Endodermal cell (in vitro differentiated cells): ENCODE data around the gene MACROH2A1. TPM values are rescaled to one million over a fixed set of nuclear protein-coding genes. Genes with fewer than 3 reads are reported as not detected.

ENCODE experiments used
- DNase-seq: peaks from one replicate; pipeline ENCODE4 v3.0.0-alpha.2; 2017
- H3K27ac ChIP-seq: 2 replicates; pipeline ENCODE4 v1.5.1; 2013; ENCODE audit warnings: mild to moderate bottlenecking, low read depth, low read length, moderate library complexity
- H3K27me3 ChIP-seq: 2 replicates; pipeline ENCODE4 v1.6.1; 2013; ENCODE audit warnings: mild to moderate bottlenecking, low read length, moderate library complexity; ENCODE audit not compliant: insufficient read depth, control insufficient read depth, poor library complexity, severe bottlenecking
- H3K36me3 ChIP-seq: 2 replicates; pipeline ENCODE4 v1.7.0; 2013; ENCODE audit warnings: mild to moderate bottlenecking, low read length, moderate library complexity; ENCODE audit not compliant: control insufficient read depth, insufficient read depth
- H3K4me1 ChIP-seq: one replicate; pipeline ENCODE4 v1.7.0; 2013; ENCODE audit warnings: low read length; ENCODE audit not compliant: control insufficient read depth, insufficient read depth
- H3K4me3 ChIP-seq: 2 replicates; pipeline ENCODE4 v1.5.1; 2013; ENCODE audit warnings: mild to moderate bottlenecking, low read length, moderate library complexity
- H3K9ac ChIP-seq: 2 replicates; pipeline ENCODE4 v1.6.1; 2013; ENCODE audit warnings: mild to moderate bottlenecking, low read length, moderate library complexity; ENCODE audit not compliant: poor library complexity, severe bottlenecking; ENCODE audit errors: extremely low read depth
- H3K9me3 ChIP-seq: 2 replicates; pipeline ENCODE4 v1.6.1; 2013; ENCODE audit warnings: mild to moderate bottlenecking, low read length, moderate library complexity; ENCODE audit not compliant: control insufficient read depth
- H3K27ac Mint-ChIP-seq: 2 replicates; pipeline ENCODE4 v1.8.0; 2020; ENCODE audit warnings: mixed read lengths
- H3K27me3 Mint-ChIP-seq: 2 replicates; pipeline ENCODE4 v1.8.0; 2021; ENCODE audit warnings: mild to moderate bottlenecking, mixed read lengths; ENCODE audit not compliant: insufficient read depth
- H3K36me3 Mint-ChIP-seq: 2 replicates; pipeline ENCODE4 v1.8.0; 2020; ENCODE audit warnings: low read depth, mixed read lengths
- H3K4me1 Mint-ChIP-seq: 2 replicates; pipeline ENCODE4 v1.8.0; 2020; ENCODE audit warnings: mixed read lengths
- H3K4me3 Mint-ChIP-seq: 2 replicates; pipeline ENCODE4 v1.8.0; 2020; ENCODE audit warnings: mild to moderate bottlenecking, moderate library complexity, mixed read lengths
- H3K9me3 Mint-ChIP-seq: 2 replicates; pipeline ENCODE4 v1.8.0; 2020; ENCODE audit warnings: mild to moderate bottlenecking, mixed read lengths
- WGBS, 2 experiments: methylation state at CpG; one replicate each; pipeline versions ENCODE4 v1.1.5 to v1.1.7; 2013; ENCODE audit warnings: missing lambda C conversion rate in 2 of 2, mixed read lengths in 1 of 2; ENCODE audit not compliant: insufficient coverage in 1 of 2, insufficient read length in 1 of 2; 5-methylcytosine and 5-hydroxymethylcytosine counted together
- total RNA-seq, 2 donors: library from RNA; stranded (reverse); fragmentation: NEBNext Ultra II Directional in 1 of 2; extraction: Animal tissue kit (Norgen Biotek cat#: 25700) in 1 of 2; gene quantifications; 2 replicates in 1 of 2; 3 replicates in 1 of 2; pipeline ENCODE4 v1.2.1, GENCODE V29; 2021
- TF ChIP-seq, protein P1 (sequence below): fragments of 200-600 bp; sonication (generic); conservative IDR thresholded peaks from 2 replicates; pipeline ENCODE4 v1.5.0; 2021; ENCODE audit warnings: antibody characterized with exemption, mild to moderate bottlenecking

MACROH2A1 gene
- total RNA-seq, 2 donors from 2014 or later: 256 to 288 TPM

GRCh38 chr5:135295852-135296251 lies 103.2 kb downstream of the MACROH2A1 start:
- no peaks in the 10 kb centered on the region for H3K9me3 Mint-ChIP-seq

DNA sequence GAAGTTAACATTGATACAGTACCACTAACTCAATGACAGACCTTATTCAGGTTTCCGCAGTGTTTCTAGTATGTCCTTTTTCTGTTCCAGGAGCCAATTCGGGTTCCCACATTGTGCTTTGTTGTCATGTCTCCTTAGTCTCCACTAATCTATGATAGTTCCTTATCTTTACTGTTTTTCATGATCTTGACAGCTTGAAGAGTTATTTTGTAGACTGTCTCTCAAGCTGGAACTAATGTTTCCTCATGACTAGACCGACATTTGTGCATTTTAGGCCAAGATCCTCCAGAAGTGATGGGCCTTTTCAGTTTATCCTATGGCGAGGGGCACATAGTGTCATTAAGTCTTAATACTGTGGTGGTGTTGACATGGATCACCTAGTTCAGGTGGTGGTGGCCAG lies 104.2 kb downstream of the MACROH2A1 start:
- no peaks in the 10 kb centered on the region for H3K36me3 ChIP-seq
- no peaks in the 10 kb centered on the region for H3K36me3 Mint-ChIP-seq
- TF ChIP-seq, protein P1, sequence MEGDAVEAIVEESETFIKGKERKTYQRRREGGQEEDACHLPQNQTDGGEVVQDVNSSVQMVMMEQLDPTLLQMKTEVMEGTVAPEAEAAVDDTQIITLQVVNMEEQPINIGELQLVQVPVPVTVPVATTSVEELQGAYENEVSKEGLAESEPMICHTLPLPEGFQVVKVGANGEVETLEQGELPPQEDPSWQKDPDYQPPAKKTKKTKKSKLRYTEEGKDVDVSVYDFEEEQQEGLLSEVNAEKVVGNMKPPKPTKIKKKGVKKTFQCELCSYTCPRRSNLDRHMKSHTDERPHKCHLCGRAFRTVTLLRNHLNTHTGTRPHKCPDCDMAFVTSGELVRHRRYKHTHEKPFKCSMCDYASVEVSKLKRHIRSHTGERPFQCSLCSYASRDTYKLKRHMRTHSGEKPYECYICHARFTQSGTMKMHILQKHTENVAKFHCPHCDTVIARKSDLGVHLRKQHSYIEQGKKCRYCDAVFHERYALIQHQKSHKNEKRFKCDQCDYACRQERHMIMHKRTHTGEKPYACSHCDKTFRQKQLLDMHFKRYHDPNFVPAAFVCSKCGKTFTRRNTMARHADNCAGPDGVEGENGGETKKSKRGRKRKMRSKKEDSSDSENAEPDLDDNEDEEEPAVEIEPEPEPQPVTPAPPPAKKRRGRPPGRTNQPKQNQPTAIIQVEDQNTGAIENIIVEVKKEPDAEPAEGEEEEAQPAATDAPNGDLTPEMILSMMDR: no peak
- no peak overlapping the region for H3K27ac Mint-ChIP-seq
- H3K9me3 ChIP-seq: no peaks in the 10 kb centered on the region
- WGBS, 2 experiments: 93 to 100% methylated on average over 3 to 4 of the region's 4 CpGs
- no peaks in the 10 kb centered on the region for H3K4me1 ChIP-seq
- H3K4me1 Mint-ChIP-seq: no peaks in the 10 kb centered on the region
- peaks cover 6% of the 10 kb centered on the region for H3K27me3 Mint-ChIP-seq
- no peaks in the 10 kb centered on the region for H3K9me3 Mint-ChIP-seq
- no peak overlapping the region for H3K9ac ChIP-seq
- no peak overlapping the region for H3K4me3 Mint-ChIP-seq
- no peaks in the 10 kb centered on the region for H3K27me3 ChIP-seq
- no peak for DNase-seq
- no peak overlapping the region for H3K27ac ChIP-seq
- no peak overlapping the region for H3K4me3 ChIP-seq

More at GRCh38 chr5:135295852-135296251, 103.2 kb downstream of the MACROH2A1 start:
- DNase-seq: no peak
- no peak overlapping the region for H3K4me3 Mint-ChIP-seq
- Histone ChIP-seq H3K9ac (no peak overlapping the region), H3K27ac (no peak overlapping the region), H3K27me3 (no peaks in the 10 kb centered on the region), H3K9me3 (no peaks in the 10 kb centered on the region), H3K4me3 (no peak overlapping the region), H3K4me1 (no peaks in the 10 kb centered on the region), H3K36me3 (no peaks in the 10 kb centered on the region)
- peaks cover 11% of the 10 kb centered on the region for H3K27me3 Mint-ChIP-seq
- no peak overlapping the region for H3K27ac Mint-ChIP-seq
- H3K36me3 Mint-ChIP-seq: no peaks in the 10 kb centered on the region
- TF ChIP-seq, protein P1: no peak
- WGBS, 2 experiments: 100% methylated on average over 1 of the region's 2 CpGs; no CpG with 5 or more reads in 1 of the 2 experiments
- no peaks in the 10 kb centered on the region for H3K4me1 Mint-ChIP-seq

DNA sequence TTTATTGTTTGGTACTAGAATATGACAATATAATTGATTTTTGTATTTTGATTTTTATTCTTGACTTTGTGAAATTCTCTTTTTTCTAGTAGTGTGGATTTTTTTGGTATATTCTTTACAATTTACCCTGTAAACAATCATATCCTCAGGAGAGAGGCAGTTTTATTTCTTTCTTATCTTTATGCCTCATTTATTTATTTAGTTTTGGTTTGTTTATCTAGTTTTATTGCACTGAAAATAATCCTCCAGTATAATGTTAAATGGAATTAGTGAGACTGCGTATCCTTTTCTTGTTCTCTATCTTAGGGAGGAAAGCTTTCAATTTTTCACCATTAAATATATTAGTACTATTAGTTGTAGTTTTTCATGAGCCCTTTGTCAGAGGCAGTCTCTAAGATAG lies 109.4 kb downstream of the MACROH2A1 start:
- H3K4me1 Mint-ChIP-seq: no peaks in the 10 kb centered on the region
- Histone ChIP-seq H3K4me3 (no peak overlapping the region), H3K36me3 (no peaks in the 10 kb centered on the region), H3K27ac (no peak overlapping the region), H3K27me3 (no peaks in the 10 kb centered on the region), H3K9ac (no peak overlapping the region), H3K9me3 (peaks cover 11% of the 10 kb centered on the region), H3K4me1 (no peaks in the 10 kb centered on the region)
- H3K9me3 Mint-ChIP-seq: peaks cover 13% of the 10 kb centered on the region
- no peak for DNase-seq
- H3K27ac Mint-ChIP-seq: no peak overlapping the region
- H3K4me3 Mint-ChIP-seq: no peak overlapping the region
- TF ChIP-seq, protein P1: no peak
- H3K36me3 Mint-ChIP-seq: no peaks in the 10 kb centered on the region
- H3K27me3 Mint-ChIP-seq: peaks cover 9% of the 10 kb centered on the region
- WGBS, 2 experiments: no CpG with 5 or more reads among the region's 1 CpG
